Measurements from ENCODE around the gene TMEM108.

TMEM108 gene

DNA sequence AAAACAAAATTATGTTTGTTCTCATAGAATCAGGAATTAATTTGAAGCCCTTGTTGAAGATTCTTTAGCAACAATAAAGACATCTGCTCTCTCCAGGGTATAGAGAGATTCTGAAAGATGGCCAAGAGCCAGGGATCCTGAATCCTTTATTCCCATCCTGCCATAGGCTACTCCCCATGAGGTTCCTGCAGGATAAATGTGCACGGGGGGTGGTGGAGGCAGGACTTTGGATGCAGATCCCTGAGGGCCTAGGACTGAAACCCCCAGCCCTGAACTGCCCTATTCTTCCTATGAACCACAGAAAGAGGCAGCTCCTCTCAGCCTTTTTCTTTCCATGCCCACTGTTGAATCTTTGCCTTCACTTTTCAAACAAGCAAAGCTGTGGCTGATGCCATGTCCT lies 17.1 kb downstream of the TMEM108 start:
- no peak for DNase-seq

GRCh38 chr3:133058243-133058642 lies 20.1 kb downstream of the TMEM108 start:
- DNase-seq: no peak

DNA sequence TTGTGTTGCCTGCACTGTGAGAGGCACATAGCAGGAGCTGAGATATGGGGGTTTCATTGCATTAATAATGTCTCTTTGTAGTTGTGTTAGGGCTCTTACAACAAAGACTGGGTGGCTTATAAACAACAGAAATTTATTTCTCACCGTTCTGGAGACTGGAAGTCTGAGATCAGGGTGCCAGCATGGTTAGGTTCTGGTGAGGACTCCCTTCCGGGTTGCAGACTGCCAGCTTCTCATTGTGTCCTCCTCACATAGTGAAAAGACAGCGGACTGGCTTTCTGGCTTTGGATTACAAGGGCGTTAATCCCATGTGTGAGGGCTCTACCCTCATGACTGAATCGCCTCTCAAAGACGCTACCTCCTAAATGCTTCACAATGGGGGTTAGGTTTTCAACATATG lies 20.6 kb downstream of the TMEM108 start:
- no peak for DNase-seq

DNA sequence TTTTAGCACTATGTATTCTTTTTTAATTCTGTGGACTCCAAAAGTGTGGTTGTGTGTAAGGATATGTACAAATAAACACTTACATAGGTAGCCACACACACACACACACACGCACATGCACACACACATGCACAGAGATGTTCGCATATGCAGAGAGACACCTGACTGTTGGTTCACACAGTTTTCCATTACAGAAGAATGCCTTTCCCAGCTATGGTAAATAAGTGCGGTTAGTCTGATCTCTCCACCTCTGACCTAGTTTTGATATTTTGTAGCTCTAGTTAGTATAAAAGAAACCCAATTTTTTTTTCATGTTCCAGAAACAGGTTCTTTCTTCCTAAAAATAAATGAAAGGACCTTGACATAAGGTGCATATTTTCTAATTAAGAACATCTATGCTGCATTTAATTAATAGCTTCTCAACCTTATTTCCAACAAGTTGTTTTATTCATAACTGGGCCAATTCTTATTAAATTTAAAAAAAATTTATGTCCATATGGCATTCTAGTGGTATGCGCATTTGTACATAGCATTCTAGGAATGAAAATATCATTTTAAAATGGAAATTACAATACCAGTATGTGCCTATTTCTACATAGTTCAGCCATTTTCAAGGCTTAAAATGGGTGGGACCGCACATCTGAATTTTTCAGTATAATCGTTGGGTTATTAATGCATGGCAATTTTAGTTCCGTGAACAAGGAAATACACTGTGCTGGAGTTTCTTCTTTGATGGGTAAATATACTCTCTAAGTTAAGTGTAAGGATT lies 27.2 kb downstream of the TMEM108 start:
- no peak for DNase-seq

GRCh38 chr3:133066026-133066425 lies 27.8 kb downstream of the TMEM108 start:
- DNase-seq: no peak

GRCh38 chr3:133069556-133070286 lies 31.5 kb downstream of the TMEM108 start:
- DNase-seq: no peak

- no peak for DNase-seq
Measured at GRCh38 chr3:133074977-133075376, 36.8 kb downstream of the TMEM108 start.

GRCh38 chr3:133077688-133078087 lies 39.5 kb downstream of the TMEM108 start:
- DNase-seq: no peak

DNA sequence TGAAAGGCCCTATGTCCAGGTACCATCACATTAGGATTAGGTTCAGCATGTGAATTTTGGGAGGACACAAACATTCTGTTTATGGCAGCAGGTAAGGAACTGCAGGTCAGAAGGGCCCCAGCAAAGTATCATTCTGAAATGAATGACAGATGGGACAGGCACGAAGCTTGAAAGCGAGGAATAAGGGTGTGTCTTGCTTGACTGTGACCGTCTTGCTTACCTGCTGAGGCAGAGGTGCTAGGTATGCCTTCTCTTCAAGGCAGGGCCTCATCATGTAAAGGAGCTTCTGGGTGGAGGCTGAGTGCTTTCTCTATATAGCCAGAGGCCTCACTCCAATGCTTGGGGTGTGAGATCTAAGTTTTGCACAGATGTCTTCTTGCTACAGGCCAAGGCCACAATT lies 41.4 kb downstream of the TMEM108 start:
- DNase-seq: no peak

DNA sequence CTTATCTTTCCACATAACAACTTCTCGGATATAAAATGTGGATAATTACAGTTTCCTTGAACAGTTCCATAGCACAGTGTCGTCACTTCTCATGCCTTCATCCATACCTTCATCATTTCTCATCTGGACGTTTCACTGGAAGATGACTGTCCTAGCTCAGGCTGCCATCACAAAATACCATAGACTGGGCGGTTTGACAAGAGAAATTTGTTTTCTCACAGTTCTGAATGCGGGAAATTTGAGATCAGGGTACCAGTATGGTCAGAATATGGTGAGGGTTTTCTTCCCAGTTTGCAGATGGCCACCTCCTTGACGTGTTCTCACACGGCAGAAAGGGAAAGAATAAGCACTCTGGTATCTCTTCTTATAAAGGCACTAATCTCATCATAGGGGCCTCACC lies 42.8 kb downstream of the TMEM108 start:
- no peak for DNase-seq

- no peak for DNase-seq
Measured at GRCh38 chr3:133083395-133083794, 45.2 kb downstream of the TMEM108 start.

DNA sequence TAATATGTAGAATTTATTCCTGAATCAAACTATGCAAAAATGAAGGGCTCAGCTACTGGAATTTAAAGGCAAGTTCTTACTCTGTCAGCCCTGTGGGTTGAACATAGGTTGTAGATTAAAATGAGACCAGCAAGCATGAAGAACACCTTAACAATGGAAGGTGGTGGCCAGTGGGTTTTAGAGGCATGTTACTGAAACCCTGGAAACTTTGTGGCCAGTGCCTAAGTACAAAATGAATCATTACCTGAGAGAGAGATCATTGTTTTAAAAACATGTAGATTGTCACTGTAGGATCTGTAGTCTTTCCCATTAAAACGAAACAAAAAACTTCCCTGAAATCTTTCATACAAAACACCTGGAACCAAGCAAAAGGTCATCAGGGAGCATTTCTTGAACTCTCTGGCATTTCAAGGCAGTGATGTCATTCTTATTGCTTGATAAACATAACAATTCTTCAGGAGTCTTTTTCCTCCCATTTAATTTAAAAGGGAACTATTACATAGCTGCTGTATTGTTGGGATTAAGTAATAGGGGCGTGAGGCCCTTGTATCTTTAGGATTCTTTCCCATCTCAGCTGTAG lies 51.8 kb downstream of the TMEM108 start:
- no peak for DNase-seq

GRCh38 chr3:133092681-133093080 lies 54.5 kb downstream of the TMEM108 start:
- no peak for DNase-seq

DNA sequence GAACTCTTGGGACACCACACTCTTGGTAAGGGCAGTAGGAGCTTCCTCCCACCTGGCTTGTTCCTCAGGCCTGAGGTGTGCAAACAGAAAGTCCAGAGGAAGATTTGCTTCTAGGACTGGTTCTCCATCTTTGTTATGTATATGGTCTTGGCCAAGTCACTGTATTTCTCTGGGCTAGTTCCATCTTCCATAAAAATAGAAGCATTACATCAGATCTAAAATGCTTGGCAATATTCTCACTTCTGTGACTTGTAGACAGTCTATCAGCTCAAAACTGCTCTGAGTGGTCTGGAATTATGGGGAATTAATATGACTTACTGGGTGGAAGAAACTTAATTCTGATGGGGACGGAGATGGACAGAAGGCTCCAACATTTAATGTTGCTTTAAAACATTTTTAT lies 55.2 kb downstream of the TMEM108 start:
- DNase-seq: no peak

DNA sequence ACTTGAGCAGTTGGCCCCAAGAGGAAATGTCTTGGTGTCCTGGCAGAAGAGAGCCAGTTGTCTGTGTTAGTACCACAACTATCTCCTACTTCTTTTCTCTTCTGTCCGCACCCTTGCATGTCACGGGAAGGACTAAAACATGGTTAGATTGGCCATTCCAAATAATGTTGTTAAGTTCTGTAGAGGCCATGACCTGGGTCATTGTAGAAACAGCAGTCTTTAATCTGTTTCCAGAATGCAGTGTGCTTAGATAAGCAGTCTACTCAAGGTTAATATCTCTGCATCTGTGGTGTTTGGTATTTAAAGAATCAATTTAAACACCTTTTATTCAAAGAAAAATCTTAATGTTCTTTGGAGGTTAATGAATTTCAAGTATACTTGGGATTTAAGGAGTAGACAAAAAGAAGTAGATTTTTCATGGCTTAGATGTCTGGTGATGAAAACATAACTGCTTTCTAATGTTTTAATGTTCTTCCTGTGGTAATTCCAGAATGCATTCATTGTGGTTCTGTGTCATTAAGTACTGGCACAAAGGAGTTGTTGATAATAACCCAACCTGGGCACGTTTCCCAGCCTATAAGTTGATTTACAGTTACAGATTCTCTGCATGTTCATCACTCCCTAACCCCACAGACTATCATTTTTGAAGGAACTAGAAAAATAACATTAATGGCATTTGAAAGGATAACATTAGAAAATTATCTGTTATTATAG lies 58.9 kb downstream of the TMEM108 start:
- DNase-seq: no peak

GRCh38 chr3:133103706-133104105 lies 65.5 kb downstream of the TMEM108 start:
- DNase-seq: no peak

DNA sequence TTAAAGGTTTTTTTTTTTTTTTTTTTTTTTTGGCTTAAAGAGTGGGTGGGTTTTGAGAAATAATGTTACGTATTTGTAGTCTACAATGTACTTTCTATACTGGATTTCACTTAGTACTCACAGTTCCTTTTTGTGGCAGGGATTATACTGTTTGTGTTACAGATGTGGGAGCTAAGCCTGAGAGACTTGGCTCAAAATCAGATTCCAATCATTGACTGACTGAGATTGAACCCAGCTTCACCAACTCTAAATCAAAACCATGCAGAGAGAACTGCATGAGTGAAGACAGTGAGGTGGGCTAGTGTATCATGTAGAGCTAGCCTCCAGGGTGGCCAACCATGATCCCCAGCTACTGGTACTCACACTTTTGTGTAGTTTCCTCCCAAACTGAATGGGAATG lies 68.0 kb downstream of the TMEM108 start:
- no peak for DNase-seq

DNA sequence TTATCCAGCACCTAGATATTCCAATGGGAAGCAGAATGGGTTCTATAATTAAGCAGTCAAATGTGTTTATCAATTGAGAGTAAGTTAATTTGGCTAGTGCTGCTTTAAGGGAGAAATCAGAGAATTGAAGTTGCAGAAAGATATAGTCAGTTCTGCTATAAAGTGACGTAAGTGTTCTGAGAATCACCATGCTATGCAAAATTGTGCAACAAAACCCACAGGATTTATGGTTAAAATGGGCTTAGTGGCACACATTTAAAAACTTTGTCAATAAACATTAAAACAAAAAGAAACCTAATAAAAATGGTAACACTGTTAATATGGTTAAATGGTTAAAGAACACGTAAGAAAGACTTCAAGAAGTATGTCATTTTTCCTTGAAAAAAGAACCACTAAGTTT lies 74.5 kb downstream of the TMEM108 start:
- peak in 1 of 2 donors; percentile 6 for DNase-seq

DNA sequence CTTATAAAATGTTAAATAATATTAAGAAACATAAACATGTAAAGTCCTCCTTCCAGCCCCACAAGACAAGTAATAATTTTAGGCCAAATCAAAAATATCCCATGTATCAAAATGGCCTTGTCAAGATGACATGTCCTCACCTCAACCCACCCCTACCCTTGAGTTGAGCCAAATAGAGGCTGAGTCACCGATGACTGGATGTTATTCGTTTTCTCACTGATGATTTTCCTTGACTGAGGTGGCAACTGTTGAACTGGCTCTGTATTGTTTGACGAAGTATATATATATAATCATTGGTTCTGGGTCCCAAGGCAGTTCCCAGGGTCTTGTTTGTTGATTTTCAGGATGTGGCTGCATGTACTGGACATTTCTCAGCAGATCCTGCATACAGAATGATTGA lies 75.3 kb downstream of the TMEM108 start:
- DNase-seq: no peak

- DNase-seq: no peak
Measured at GRCh38 chr3:133113927-133114597, 75.9 kb downstream of the TMEM108 start.

DNA sequence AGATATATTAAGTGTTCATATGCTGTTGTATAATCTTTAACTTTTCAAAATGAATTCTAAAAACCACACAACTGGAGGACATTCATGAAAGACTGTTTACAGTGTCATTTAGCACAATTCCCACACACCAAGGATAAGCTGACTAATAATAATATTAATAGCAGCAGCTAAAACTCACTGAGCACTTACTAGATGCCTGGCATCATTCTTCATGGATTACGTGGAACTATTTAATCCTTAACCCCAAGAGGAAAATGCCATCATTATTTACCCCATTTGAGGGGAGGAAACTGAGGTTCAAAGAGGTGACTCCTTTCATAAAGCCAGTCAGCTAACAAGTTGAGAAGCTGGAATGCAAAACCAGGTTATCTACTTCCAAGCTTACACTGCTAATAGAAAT lies 77.0 kb downstream of the TMEM108 start:
- no peak for DNase-seq

- DNase-seq: no peak
Measured at GRCh38 chr3:133117342-133117741, 79.2 kb downstream of the TMEM108 start.

DNA sequence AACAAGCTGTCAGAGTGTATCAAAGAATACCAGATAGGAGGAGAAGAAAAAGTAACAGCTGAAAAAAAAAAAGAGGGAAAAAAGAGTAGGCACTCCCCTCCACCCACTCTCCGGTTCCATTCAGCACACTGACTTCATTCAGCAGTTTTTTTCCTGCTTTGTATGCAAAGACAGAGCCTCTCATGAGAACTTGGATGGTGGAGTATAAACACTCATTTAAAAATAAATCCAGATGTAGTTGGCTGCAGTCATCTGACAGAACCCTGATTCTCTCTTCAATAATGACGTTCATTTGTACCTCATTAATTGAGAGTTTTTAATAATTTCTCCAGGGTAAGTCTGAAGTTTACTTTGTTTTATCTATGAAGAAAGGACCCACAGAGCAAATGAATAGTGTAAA lies 81.0 kb downstream of the TMEM108 start:
- no peak for DNase-seq
